ENCODE results near the gene ROR1.

GRCh38 chr1:63789856-63790605 is 16.2 kb downstream of the ROR1 start:
- TF ChIP-seq CTCF (IDR thresholded peaks at IDR 0.05) (no peak), POLR2A (IDR thresholded peaks at IDR 0.05; ENCODE audit: low read depth) (no peak), EP300 (IDR thresholded peaks at IDR 0.05) (no peak), POLR2AphosphoS5 (IDR thresholded peaks at IDR 0.05) (no peak)
